ENCODE data around the gene SLC28A2.

- TF ChIP-seq POLR2A (IDR thresholded peaks at IDR 0.05) (no peak), CTCF (IDR thresholded peaks at IDR 0.05) (no peak), EP300 (IDR thresholded peaks at IDR 0.05) (no peak)
Observed at GRCh38 chr15:45228931-45229330, 23.1 kb upstream of the SLC28A2 start.
